HG03280 (cell line): ENCODE measurements around the gene ANO2.

Experiments used
- ATAC-seq: cut with Tn5 transposase; IDR thresholded peaks from one replicate; pipeline ENCODE4 v1.9.1; 2021; ENCODE audit warnings: mild to moderate bottlenecking, moderate library complexity; ENCODE audit not compliant: unreplicated experiment

Gene ANO2

GRCh38 chr12:5921027-5921909, 23.8 kb downstream of the ANO2 start:
- no peak for ATAC-seq

GRCh38 chr12:5916785-5917290, 28.2 kb downstream of the ANO2 start:
- ATAC-seq, result no peak

GRCh38 chr12:5915511-5915910, 29.5 kb downstream of the ANO2 start:
- ATAC-seq, result no peak

GRCh38 chr12:5914387-5915149, 30.5 kb downstream of the ANO2 start:
- no peak for ATAC-seq

GRCh38 chr12:5913387-5913786, 31.7 kb downstream of the ANO2 start:
- ATAC-seq, result no peak

GRCh38 chr12:5912437-5913334, 32.4 kb downstream of the ANO2 start:
- ATAC-seq, result no peak

GRCh38 chr12:5912011-5912410, 33.0 kb downstream of the ANO2 start:
- ATAC-seq, result no peak

GRCh38 chr12:5910790-5911548, 34.1 kb downstream of the ANO2 start:
- ATAC-seq, result no peak

- ATAC-seq, result no peak
Observed at GRCh38 chr12:5909560-5909959, 35.5 kb downstream of the ANO2 start.

- no peak for ATAC-seq
Observed at GRCh38 chr12:5908251-5908650, 36.8 kb downstream of the ANO2 start.

GRCh38 chr12:5907807-5908206, 37.3 kb downstream of the ANO2 start:
- ATAC-seq, result no peak

GRCh38 chr12:5905757-5906156, 39.3 kb downstream of the ANO2 start:
- no peak for ATAC-seq

- no peak for ATAC-seq
Observed at GRCh38 chr12:5904969-5905368, 40.1 kb downstream of the ANO2 start.

- ATAC-seq, result no peak
Observed at GRCh38 chr12:5904441-5904840, 40.6 kb downstream of the ANO2 start.

- no peak for ATAC-seq
Observed at GRCh38 chr12:5902736-5903135, 42.3 kb downstream of the ANO2 start.

GRCh38 chr12:5901416-5901815, 43.6 kb downstream of the ANO2 start:
- ATAC-seq, result no peak

GRCh38 chr12:5900533-5901205, 44.4 kb downstream of the ANO2 start:
- no peak for ATAC-seq

- ATAC-seq, result no peak
Observed at GRCh38 chr12:5900076-5900475, 45.0 kb downstream of the ANO2 start.

- ATAC-seq, result no peak
Observed at GRCh38 chr12:5899675-5900074, 45.4 kb downstream of the ANO2 start.

- no peak for ATAC-seq
Observed at GRCh38 chr12:5898874-5899273, 46.2 kb downstream of the ANO2 start.
